ENCODE data around the gene COLQ.

The COLQ gene

DNA sequence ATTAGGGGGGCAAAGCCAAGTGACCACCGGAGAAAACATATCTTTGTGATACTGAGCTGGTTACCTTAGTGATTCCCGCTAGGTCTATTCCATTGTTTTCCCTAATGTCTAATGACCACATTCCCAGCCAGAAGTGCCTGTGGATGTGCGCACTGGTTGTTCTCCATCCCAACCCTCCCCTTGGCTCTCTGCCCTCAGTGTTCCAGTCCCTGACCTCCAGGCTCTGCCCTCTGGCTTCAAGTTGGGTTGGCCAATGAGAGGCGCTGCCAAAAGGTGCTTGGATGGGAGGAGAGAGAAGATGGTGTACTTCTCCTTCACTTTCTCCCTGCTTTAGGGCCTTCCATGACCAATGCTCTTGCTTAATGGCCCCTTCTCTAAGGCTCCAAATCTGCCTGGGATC is 2.4 kb downstream of the COLQ start:
- DNase-seq = no peak

DNA sequence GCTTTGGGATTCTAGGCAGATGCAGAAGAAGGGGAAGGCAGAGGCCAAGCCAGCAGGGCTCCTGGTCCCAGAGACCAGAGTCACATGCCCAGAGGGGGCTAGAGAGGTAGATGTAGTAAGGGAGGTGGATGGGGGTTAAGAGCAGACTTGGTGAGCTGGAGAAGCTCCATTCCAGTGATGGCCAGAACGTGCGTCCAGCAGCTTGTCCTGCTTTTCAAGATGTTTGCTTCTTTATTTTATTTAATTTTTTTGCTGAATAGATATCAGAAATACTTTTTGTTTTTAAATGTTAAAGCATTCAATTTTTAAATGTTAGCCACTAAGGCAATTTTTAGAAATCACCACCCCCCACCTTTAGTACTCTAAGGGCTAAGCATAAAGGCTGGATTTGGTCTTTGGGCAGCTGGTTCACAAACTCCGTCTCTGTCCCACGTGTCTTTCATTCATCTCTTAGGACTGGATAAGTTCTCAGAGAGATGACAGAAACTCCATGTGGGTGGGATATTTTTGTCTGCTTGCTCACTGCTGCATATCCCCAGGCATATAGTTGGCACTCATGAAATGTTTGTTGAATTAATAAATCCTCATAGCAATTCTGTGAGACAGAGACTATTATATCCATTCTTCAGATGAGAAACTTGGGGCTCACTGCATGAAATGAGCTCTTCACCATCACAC is 6.7 kb downstream of the COLQ start:
- no peak for DNase-seq

DNA sequence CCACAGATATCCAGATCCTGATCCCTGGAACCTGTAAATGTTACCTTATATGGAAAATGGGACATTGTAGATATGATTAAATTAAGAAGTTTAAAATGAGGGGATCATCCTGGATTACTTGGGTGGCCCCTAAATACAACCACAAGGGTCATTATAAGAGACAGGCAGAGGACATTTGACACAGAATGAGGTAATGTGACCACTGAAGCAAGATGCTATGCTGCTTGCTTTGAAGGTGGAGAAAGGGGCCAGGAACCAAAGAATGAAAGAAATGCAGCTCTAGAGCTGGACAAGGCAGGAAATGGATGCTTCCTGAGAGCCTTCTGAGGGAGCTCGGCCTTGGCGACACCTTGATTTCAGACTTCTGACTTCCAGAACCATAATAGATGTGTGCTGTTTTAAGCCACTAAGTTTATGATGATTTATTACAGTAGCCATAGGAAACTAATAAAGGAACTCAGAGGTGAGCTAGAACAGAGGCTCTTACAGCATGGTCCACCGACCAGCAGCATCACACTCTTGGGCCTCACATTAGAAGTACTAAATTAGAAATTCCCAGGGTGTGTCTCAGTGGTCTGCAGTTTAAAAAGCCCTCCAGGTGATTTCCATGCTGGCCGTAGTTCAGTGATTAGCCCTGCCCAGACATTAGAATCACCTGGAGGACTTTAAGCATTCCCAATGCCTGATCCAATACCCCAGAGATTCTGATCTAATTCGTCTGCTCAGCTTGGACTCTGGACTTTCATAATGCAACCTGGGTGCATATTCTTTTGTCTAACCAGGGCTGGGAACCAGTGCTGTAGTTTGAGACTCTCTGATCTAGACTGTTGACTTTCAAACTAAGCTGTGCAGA is 7.5 kb downstream of the COLQ start:
- no peak for DNase-seq

DNA sequence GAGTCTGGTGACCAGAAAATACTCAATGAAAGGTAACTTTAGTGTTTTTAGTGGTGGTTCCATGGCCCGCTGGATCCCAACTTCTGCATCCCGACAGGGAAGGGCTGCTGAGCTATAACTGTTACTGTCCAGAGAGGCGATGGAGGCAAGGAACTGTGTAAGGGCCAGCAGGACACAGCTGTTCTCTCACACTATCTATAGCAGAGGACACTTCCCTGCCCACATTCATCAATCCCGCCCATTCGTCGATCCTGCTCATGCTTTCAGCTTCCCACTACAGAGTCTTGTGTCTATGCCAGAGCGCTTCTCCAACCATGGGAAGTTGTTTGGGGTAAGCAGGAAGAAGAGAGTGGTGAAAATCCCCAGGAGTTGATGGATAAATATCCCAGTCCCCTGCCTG is 8.4 kb downstream of the COLQ start:
- no peak for DNase-seq

DNA sequence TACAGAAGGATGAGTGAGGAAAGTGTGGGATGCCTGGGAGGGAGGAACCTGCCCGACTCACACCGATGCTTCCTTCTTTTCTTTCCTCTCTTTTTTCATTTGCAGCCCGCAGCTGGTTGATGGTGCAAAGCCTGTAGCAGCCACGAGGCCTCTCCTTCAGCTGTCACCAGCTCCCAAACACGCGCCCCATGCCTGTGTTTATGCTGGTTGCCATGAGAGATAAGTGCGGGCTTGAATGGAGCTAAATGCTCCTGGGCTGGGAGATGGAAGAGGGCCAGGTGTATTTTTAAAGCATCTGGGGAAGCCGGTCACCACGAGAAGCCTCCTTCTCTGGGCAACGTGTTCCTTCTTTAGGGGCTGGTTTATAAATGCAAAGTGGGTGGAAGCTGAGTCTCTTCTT is 9.3 kb downstream of the COLQ start:
- DNase-seq = no peak

DNA sequence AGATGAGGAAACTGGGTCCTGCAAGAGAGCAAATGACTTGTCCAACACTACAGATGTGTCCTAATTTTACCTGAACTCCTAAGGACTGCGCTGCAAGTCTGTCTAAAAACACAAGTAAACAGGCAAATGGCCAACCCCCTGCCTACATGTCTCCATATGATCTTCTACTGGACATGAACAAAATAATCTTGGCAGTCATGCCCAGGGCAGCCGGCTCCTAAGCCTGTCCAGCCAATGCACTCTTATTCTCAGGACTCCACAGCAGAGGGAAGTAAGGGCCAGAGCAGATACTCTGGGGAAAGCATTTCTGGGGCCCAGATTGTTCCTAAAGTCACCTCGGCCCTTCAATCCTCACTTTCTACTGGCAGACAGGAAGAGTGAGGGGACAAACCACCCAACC is 10.3 kb downstream of the COLQ start:
- DNase-seq = no peak

- DNase-seq = no peak
Observed at GRCh38 chr3:15510493-15510892, 11.0 kb downstream of the COLQ start.

- DNase-seq = no peak
Observed at GRCh38 chr3:15506571-15506970, 14.9 kb downstream of the COLQ start.

- DNase-seq = no peak
Observed at GRCh38 chr3:15505479-15506165, 15.9 kb downstream of the COLQ start.

- DNase-seq = no peak
Observed at GRCh38 chr3:15502616-15503015, 18.9 kb downstream of the COLQ start.

- no peak for DNase-seq
Observed at GRCh38 chr3:15501126-15501525, 20.4 kb downstream of the COLQ start.

GRCh38 chr3:15500107-15500724 is 21.3 kb downstream of the COLQ start:
- DNase-seq = no peak

- DNase-seq = no peak
Observed at GRCh38 chr3:15499536-15499935, 22.0 kb downstream of the COLQ start.

GRCh38 chr3:15498431-15499214 is 22.9 kb downstream of the COLQ start:
- DNase-seq = no peak

DNA sequence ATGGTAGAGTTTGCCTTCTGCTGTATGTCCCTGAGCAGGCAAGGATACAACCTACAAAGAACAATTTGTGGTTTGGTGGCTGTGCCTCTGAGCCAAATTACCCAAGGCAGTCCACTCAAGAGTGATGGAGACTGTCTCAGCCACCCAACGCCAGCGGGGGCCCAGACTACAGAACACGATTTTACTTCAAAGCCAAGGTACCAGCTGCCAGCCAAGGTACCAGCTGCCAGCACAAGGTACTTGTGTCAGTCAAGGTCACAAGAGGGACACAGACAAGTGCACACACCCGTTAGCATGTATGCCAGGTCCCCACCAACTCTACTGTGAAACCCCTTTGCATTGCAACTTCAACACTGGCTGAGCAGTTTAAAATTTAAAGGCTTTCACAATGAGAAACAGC is 23.5 kb downstream of the COLQ start:
- no peak for DNase-seq

DNA sequence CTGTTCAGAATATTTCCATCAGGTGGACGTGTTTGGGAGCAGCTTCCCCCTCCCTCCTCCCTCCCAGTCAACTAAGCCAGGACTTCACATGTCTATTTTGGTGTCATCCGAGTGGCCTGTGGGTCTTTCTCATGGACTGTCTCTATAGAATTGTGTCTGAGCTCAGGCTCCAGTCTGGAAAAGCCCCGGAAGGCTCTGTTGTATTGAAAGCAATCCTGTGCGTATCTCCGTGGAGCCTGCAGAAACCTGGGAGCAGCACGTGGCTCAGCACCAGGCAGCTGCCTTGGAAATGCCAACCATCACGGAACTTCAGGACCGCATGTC is 25.2 kb downstream of the COLQ start:
- DNase-seq = no peak

DNA sequence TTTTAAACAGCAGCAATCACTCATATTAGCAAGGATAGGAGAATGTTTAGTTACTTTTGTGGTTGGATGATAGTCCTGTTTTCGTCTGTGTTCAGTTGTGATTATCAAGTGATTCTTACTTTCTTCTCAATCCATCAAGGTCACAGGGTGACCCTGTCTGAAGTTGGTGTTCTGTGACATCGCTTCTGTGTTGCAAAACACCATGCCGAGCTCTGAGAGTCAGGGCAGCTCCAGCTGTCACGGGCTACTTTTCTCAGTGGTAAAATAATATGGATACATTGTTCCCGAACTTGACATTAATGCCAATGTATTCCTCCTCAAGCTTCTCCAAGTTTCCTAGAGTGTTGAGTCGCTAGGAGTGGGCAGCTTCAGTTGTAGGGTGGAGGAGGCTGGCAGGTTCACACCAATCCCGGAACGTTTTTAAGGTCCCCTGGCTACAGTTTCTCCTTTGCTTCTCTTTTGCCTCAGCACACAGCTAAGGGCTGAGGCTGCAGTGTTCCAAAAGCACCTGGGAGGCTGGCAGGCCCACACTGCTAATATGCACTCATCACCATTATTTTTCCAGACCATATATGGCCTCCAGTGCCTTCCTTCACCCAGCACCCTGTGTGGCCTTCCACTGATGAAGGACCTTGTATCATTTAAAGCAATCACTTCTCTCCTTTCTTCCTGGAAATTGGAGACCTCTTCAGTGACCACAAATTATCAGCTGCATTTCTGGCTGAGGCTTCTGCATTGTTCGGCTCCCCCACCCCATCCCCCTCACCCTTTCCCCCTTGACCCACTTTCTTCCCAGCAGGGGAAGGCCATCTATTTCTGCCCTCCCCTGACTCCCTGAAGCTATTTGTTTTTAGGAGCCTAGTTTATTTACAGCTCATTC is 25.8 kb downstream of the COLQ start:
- DNase-seq = no peak

DNA sequence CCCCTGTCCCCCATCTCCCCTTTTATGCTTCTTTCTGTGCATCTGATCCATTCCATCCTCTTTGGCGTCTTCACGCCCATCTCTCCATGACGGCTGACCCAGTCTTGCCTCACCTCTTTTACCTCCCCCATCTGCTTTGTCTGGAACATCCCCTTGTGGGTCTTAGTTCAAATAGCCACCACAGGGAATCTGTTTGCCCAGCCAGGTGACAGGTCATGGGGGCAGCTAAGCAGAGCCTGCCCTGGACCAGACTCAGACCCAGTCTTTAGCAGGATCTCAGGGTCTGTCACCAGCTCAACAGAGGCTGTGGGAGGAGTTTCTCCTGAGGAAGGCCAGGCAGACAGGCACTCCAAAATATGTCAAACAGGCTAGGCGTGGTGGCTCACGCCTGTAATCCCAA is 28.1 kb downstream of the COLQ start:
- DNase-seq = no peak

- DNase-seq = no peak
Observed at GRCh38 chr3:15492847-15493360, 28.6 kb downstream of the COLQ start.

GRCh38 chr3:15491143-15491542 is 30.4 kb downstream of the COLQ start:
- DNase-seq = no peak

- no peak for DNase-seq
Observed at GRCh38 chr3:15490158-15490557, 31.3 kb downstream of the COLQ start.

DNA sequence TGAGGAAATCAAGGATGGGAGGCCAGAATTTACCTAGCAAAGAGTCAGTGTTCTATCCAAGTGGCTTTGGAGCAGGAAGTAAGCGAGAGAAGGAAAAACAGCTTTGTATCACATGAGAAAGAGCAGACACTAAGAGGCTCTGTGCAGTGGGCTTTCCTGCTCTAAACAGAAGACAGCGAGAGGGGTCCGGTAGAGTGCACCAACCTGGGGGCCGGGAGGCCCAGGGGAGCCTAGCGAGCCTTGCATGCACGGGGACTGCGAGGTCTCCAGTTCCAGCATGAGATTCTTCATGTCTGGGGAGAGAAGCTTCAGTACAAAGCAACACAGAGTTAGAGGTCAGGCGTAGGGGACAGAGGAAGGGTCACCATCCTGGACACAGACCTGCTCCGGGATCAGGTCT is 33.5 kb downstream of the COLQ start:
- DNase-seq = no peak

Measured in stimulated activated CD4-positive, alpha-beta T cell treated with anti-CD3 and anti-CD28 coated beads, Interleukin-2, amount 100 ng/mL, for 24 hours (primary cell).